Endothelial cell of umbilical vein (primary cell): ENCODE results near the gene TBXT. TPM values are rescaled to one million over a fixed set of nuclear protein-coding genes. Genes with fewer than 3 reads are reported as not detected.

Experiments used
- BruUV-seq: library from RNA; stranded (reverse); fragments of 400-500 nt; replicated peaks from 2 replicates; lab custom pipeline; 2021; lab: Mats Ljungman, UMichigan
- CTCF ChIA-PET: fragments of 300-600, 350-600 bp; sonication (Branson Sonifier 250); formaldehyde crosslinking; loops from one replicate; lab custom pipeline; 2021; ENCODE audit warnings: antibody characterized with exemption, inconsistent platforms; lab: Charles Lee
- POLR2A ChIA-PET: fragments of 300-600, 350-600 bp; sonication (Branson Sonifier 250); formaldehyde crosslinking; loops from one replicate; lab custom pipeline; 2021; ENCODE audit warnings: antibody characterized with exemption, inconsistent platforms; lab: Charles Lee
- DNase-seq: peaks from one replicate; pipeline ENCODE4 v3.0.0-alpha.2; 2011; ENCODE audit warnings: low read depth, low spot score
- FAIRE-seq: peaks from 2 replicates; lab custom pipeline; 2011; peaks lifted over from hg19 to GRCh38; lab: Jason Lieb, UNC
- H2AFZ ChIP-seq: 2 replicates; pipeline ENCODE4 v1.6.0; 2012; ENCODE audit warnings: low read depth, low read length, control low read depth, inconsistent platforms
- H3K27ac ChIP-seq: 2 replicates; pipeline ENCODE4 v1.5.1; 2011; ENCODE audit warnings: low read depth, mild to moderate bottlenecking, control low read depth, low read length, moderate library complexity; ENCODE audit not compliant: insufficient read depth
- H3K27me3 ChIP-seq, 2 experiments: 2 replicates each; pipeline versions ENCODE4 v1.6.0 to v1.6.1; 2011; ENCODE audit warnings: low read length in 2 of 2, mixed read lengths in 1 of 2; ENCODE audit not compliant: control insufficient read depth in 2 of 2, insufficient read depth in 2 of 2
- H3K36me3 ChIP-seq, 2 experiments: 2 replicates in 1 of 2; 3 replicates in 1 of 2; pipeline ENCODE4 v1.5.1; 2011; ENCODE audit warnings: low read length in 2 of 2, mild to moderate bottlenecking in 1 of 2, moderate library complexity in 1 of 2; ENCODE audit not compliant: control insufficient read depth in 2 of 2, insufficient read depth in 2 of 2; ENCODE audit errors: extremely low read depth in 1 of 2
- H3K4me1 ChIP-seq: 3 replicates; pipeline ENCODE4 v1.5.1; 2011; ENCODE audit warnings: mild to moderate bottlenecking, low read length; ENCODE audit not compliant: control insufficient read depth, insufficient read depth; ENCODE audit errors: extremely low read depth
- H3K4me2 ChIP-seq: 2 replicates; pipeline ENCODE4 v1.6.1; 2011; ENCODE audit warnings: low read length, control low read depth, mixed read lengths; ENCODE audit not compliant: insufficient read depth
- H3K4me3 ChIP-seq, 3 experiments: fragments of 200-600 bp in 1 of 3; sonication (generic), shearing (Covaris generic) in 1 of 3; replicated peaks in 1 of 3; 2 replicates each; pipeline ENCODE4 v1.5.1; 2011 to 2016; ENCODE audit warnings: control low read depth in 3 of 3, low read length in 3 of 3, mild to moderate bottlenecking in 2 of 3, inconsistent platforms in 1 of 3, low read depth in 1 of 3, moderate library complexity in 1 of 3; ENCODE audit not compliant: insufficient read depth in 1 of 3
- H3K79me2 ChIP-seq: 2 replicates; pipeline ENCODE4 v1.6.0; 2012; ENCODE audit warnings: low read length, inconsistent platforms; ENCODE audit not compliant: control insufficient read depth, insufficient read depth
- H3K9ac ChIP-seq: replicated peaks from 2 replicates; pipeline ENCODE3; 2011; ENCODE audit warnings: low read length, control low read depth; ENCODE audit not compliant: insufficient read depth; ENCODE audit errors: extremely low read depth
- H3K9me1 ChIP-seq: replicated peaks from 3 replicates; pipeline ENCODE4 v1.6.0; 2011; ENCODE audit warnings: mild to moderate bottlenecking, low read length; ENCODE audit not compliant: control insufficient read depth, insufficient read depth; ENCODE audit errors: extremely low read depth
- H3K9me3 ChIP-seq: replicated peaks from 2 replicates; pipeline ENCODE4 v1.5.1; 2012; ENCODE audit warnings: low read length, inconsistent platforms; ENCODE audit not compliant: control insufficient read depth, insufficient read depth
- H4K20me1 ChIP-seq: replicated peaks from 2 replicates; pipeline ENCODE3; 2011; ENCODE audit warnings: mild to moderate bottlenecking, low read length; ENCODE audit not compliant: control insufficient read depth, insufficient read depth; ENCODE audit errors: extremely low read depth
- CTCF ChIP-seq, 2 donors: IDR thresholded peaks; 1 replicate in 1 of 2; 2 replicates in 1 of 2; pipeline ENCODE4 v1.5.1; 2011; ENCODE audit warnings: low read length in 2 of 2, mild to moderate bottlenecking in 2 of 2, moderate library complexity in 2 of 2, control low read depth in 1 of 2, inconsistent platforms in 1 of 2, low read depth in 1 of 2; ENCODE audit not compliant: insufficient read depth in 1 of 2; ENCODE audit errors: extremely low read depth in 1 of 2
- EZH2 ChIP-seq: IDR thresholded peaks from 2 replicates; pipeline ENCODE4 v1.6.1; 2012; ENCODE audit warnings: borderline replicate concordance, low read depth, mild to moderate bottlenecking, moderate library complexity, low read length, inconsistent platforms; ENCODE audit not compliant: severe bottlenecking
- FOS ChIP-seq: IDR thresholded peaks from 2 replicates; pipeline ENCODE4 v1.6.1; 2011; ENCODE audit warnings: mild to moderate bottlenecking, low read length, moderate library complexity, borderline replicate concordance; ENCODE audit not compliant: insufficient read depth
- GATA2 ChIP-seq: IDR thresholded peaks from 2 replicates; pipeline ENCODE4 v1.7.0; 2011; ENCODE audit warnings: low read depth, mild to moderate bottlenecking, moderate library complexity, mixed read lengths, low read length; ENCODE audit not compliant: insufficient read length, insufficient read depth
- JUN ChIP-seq: IDR thresholded peaks from 2 replicates; pipeline ENCODE4 v1.6.1; 2011; ENCODE audit warnings: borderline replicate concordance, low read depth; ENCODE audit not compliant: insufficient read length, insufficient read depth
- MAX ChIP-seq: IDR thresholded peaks from 2 replicates; pipeline ENCODE4 v1.6.1; 2011; ENCODE audit not compliant: insufficient read depth, insufficient read length
- MYC ChIP-seq: IDR thresholded peaks from one replicate; pipeline ENCODE4 v1.6.1; 2011; ENCODE audit warnings: mild to moderate bottlenecking, low read depth, low read length
- POLR2A ChIP-seq: IDR thresholded peaks from 2 replicates; pipeline ENCODE4 v1.6.1; 2012; ENCODE audit warnings: low read depth, mild to moderate bottlenecking, control low read depth, low read length
- POLR2AphosphoS5 ChIP-seq: IDR thresholded peaks from 2 replicates; pipeline ENCODE4 v1.6.1; 2012; ENCODE audit warnings: low read depth, mild to moderate bottlenecking, control low read depth, low read length, moderate library complexity; ENCODE audit not compliant: insufficient read depth
- dilution Hi-C: fragments of 300-500 bp; cut with MboI; formaldehyde crosslinking; loops from one replicate; pipeline ENCODE4 v1.15.0; 2019; ENCODE audit warnings: low sequenced_read_pairs; ENCODE audit not compliant: extremely low pct_ligation_motif_present
- intact Hi-C: fragments of 100-400 bp; cut with micrococcal nuclease; formaldehyde crosslinking; loops from one replicate; pipeline ENCODE4 v1.10.0; 2022
- polyA plus RNA-seq, 4 experiments: library from polyadenylated mRNA; depleted of rRNA in 3 of 4; stranded (reverse) in 3 of 4; unstranded in 1 of 4; fragments of >200 nt; gene quantifications; 2 replicates each; pipeline versions ENCODE4 v1.2.1 to v1.2.3, GENCODE V29; 2011 to 2012; ENCODE audit warnings: missing spikeins in 1 of 4
- total RNA-seq: library from RNA; stranded (reverse); gene quantifications from 2 replicates; pipeline ENCODE4 v1.2.3, GENCODE V29; 2021

TBXT gene
- total and polyA plus RNA-seq, 2 donors (not counting 3 experiments of a cell fraction or from before 2014, with no cell fraction given), result not detected

GRCh38 chr6:166201878-166202277 lies 34.2 kb upstream of the TBXT start:
- POLR2A ChIA-PET, result no interaction called here
- Histone ChIP-seq H3K79me2 (no peaks in the 10 kb centered on the region), H3K4me1 (no peaks in the 10 kb centered on the region), H3K9ac (no peak overlapping the region), H3K27ac (no peak overlapping the region), H3K4me2 (no peak overlapping the region), H4K20me1 (no peaks in the 10 kb centered on the region), H3K36me3 (no peaks in the 10 kb centered on the region), H3K9me1 (no peaks in the 10 kb centered on the region), H2AFZ (no peak overlapping the region), H3K27me3 (no peaks in the 10 kb centered on the region), H3K9me3 (no peaks in the 10 kb centered on the region), H3K4me3 (no peak overlapping the region)
- DNase-seq, result no peak
- TF ChIP-seq POLR2AphosphoS5 (no peak), CTCF (IDR thresholded peaks at IDR 0.05; ENCODE audit: extremely low read depth in 1 of 2, insufficient read depth in 1 of 2, low read depth in 1 of 2, low read length in 2 of 2) (no peak), JUN (no peak), EZH2 (no peak), MYC (no peak), FOS (no peak), MAX (no peak), GATA2 (no peak), POLR2A (no peak)
- no peak for FAIRE-seq
- intact Hi-C loops, result no loop called here
- dilution Hi-C loops, result no loop called here
- CTCF ChIA-PET, result interaction anchor here (0.7 kb wide), 1 partner anchor 1272 kb away, joined by 3 read pairs; no protein-coding TSS in a partner anchor
- no TSS peak for BruUV-seq
